H7 (cell line): ENCODE results near the gene PLEKHG3. TPM values are rescaled to one million over a fixed set of nuclear protein-coding genes. Genes with fewer than 3 reads are reported as not detected.

Experiments used
- DNase-seq: peaks from one replicate; pipeline ENCODE4 v3.0.0; 2012
- H3K27me3 ChIP-seq: 2 replicates; pipeline ENCODE4 v1.6.0; 2011; ENCODE audit warnings: mild to moderate bottlenecking, low read length; ENCODE audit not compliant: control insufficient read depth, insufficient read depth
- H3K36me3 ChIP-seq: replicated peaks from 2 replicates; pipeline ENCODE4 v1.5.1; 2011; ENCODE audit warnings: low read length; ENCODE audit not compliant: control insufficient read depth, insufficient read depth
- H3K4me3 ChIP-seq: 2 replicates; pipeline ENCODE4 v1.5.1; 2011; ENCODE audit warnings: low read depth, mild to moderate bottlenecking, control low read depth, low read length, moderate library complexity; ENCODE audit not compliant: insufficient read depth
- total RNA-seq: library from RNA; depleted of rRNA; stranded (reverse); fragments of >200 nt; shearing (Covaris generic); gene quantifications from 2 replicates; pipeline ENCODE4 v1.2.3, GENCODE V29; 2014

Gene PLEKHG3
- total RNA-seq, 1 experiment from 2014 or later = 47.0 TPM

GRCh38 chr14:64732536-64733120, 28.4 kb downstream of the PLEKHG3 start:
- Histone ChIP-seq H3K4me3 (no peak overlapping the region), H3K36me3 (peaks cover 26% of the 10 kb centered on the region), H3K27me3 (no peaks in the 10 kb centered on the region)
- no peak for DNase-seq

GRCh38 chr14:64733321-64733720, 29.1 kb downstream of the PLEKHG3 start:
- Histone ChIP-seq H3K27me3 (no peaks in the 10 kb centered on the region), H3K36me3 (peaks cover 22% of the 10 kb centered on the region), H3K4me3 (no peak overlapping the region)
- DNase-seq = no peak

- H3K4me3 ChIP-seq = no peak overlapping the region
- H3K27me3 ChIP-seq = no peaks in the 10 kb centered on the region
- no peak for DNase-seq
- H3K36me3 ChIP-seq = peaks cover 23% of the 10 kb centered on the region
Observed at GRCh38 chr14:64733899-64734298, 29.7 kb downstream of the PLEKHG3 start.

GRCh38 chr14:64734990-64735389, 30.8 kb downstream of the PLEKHG3 start:
- H3K27me3 ChIP-seq = no peaks in the 10 kb centered on the region

GRCh38 chr14:64736271-64737169, 32.3 kb downstream of the PLEKHG3 start:
- H3K4me3 ChIP-seq = no peak overlapping the region
- DNase-seq = peak; percentile 81
- H3K27me3 ChIP-seq = no peaks in the 10 kb centered on the region
- H3K36me3 ChIP-seq = peaks cover 34% of the 10 kb centered on the region

More at GRCh38 chr14:64734990-64735389, 30.8 kb downstream of the PLEKHG3 start:
- H3K36me3 ChIP-seq = peaks cover 26% of the 10 kb centered on the region
- no peak for DNase-seq
- no peak overlapping the region for H3K4me3 ChIP-seq

- H3K4me3 ChIP-seq = no peak overlapping the region
- H3K27me3 ChIP-seq = no peaks in the 10 kb centered on the region
- no peak for DNase-seq
- peaks cover 32% of the 10 kb centered on the region for H3K36me3 ChIP-seq
Observed at GRCh38 chr14:64737391-64738280, 33.4 kb downstream of the PLEKHG3 start.

- DNase-seq = no peak
- H3K36me3 ChIP-seq = peaks cover 31% of the 10 kb centered on the region
- H3K4me3 ChIP-seq = no peak overlapping the region
Observed at GRCh38 chr14:64738281-64738804, 34.1 kb downstream of the PLEKHG3 start.

GRCh38 chr14:64741200-64741599, 37.0 kb downstream of the PLEKHG3 start:
- Histone ChIP-seq H3K36me3 (peaks cover 41% of the 10 kb centered on the region), H3K4me3 (no peak overlapping the region), H3K27me3 (no peaks in the 10 kb centered on the region)
- no peak for DNase-seq

More at GRCh38 chr14:64738281-64738804, 34.1 kb downstream of the PLEKHG3 start:
- no peaks in the 10 kb centered on the region for H3K27me3 ChIP-seq

GRCh38 chr14:64741961-64742360, 37.7 kb downstream of the PLEKHG3 start:
- H3K27me3 ChIP-seq = no peaks in the 10 kb centered on the region

GRCh38 chr14:64743061-64743460, 38.8 kb downstream of the PLEKHG3 start:
- DNase-seq = no peak
- Histone ChIP-seq H3K4me3 (no peak overlapping the region), H3K36me3 (peaks cover 47% of the 10 kb centered on the region), H3K27me3 (no peaks in the 10 kb centered on the region)

More at GRCh38 chr14:64741961-64742360, 37.7 kb downstream of the PLEKHG3 start:
- Histone ChIP-seq H3K4me3 (no peak overlapping the region), H3K36me3 (peaks cover 43% of the 10 kb centered on the region)
- DNase-seq = no peak

- H3K4me3 ChIP-seq = no peak overlapping the region
- H3K36me3 ChIP-seq = peaks cover 33% of the 10 kb centered on the region
- no peaks in the 10 kb centered on the region for H3K27me3 ChIP-seq
- no peak for DNase-seq
Observed at GRCh38 chr14:64745511-64746091, 41.4 kb downstream of the PLEKHG3 start.

GRCh38 chr14:64746298-64747250, 42.4 kb downstream of the PLEKHG3 start:
- DNase-seq = no peak
- Histone ChIP-seq H3K27me3 (no peaks in the 10 kb centered on the region), H3K4me3 (no peak overlapping the region), H3K36me3 (peaks cover 24% of the 10 kb centered on the region)

GRCh38 chr14:64747327-64747726, 43.1 kb downstream of the PLEKHG3 start:
- Histone ChIP-seq H3K27me3 (no peaks in the 10 kb centered on the region), H3K4me3 (no peak overlapping the region), H3K36me3 (peaks cover 20% of the 10 kb centered on the region)
- DNase-seq = no peak
